ENCODE data around the gene ASIC1. TPM values are rescaled to one million over a fixed set of nuclear protein-coding genes. Genes with fewer than 3 reads are reported as not detected.

ASIC1 gene
- total and polyA plus RNA-seq, 2 of the 13 experiments (the other 11 are each of a cell fraction or from before 2014, with no cell fraction given), result 0.44 to 1.5 TPM

DNA sequence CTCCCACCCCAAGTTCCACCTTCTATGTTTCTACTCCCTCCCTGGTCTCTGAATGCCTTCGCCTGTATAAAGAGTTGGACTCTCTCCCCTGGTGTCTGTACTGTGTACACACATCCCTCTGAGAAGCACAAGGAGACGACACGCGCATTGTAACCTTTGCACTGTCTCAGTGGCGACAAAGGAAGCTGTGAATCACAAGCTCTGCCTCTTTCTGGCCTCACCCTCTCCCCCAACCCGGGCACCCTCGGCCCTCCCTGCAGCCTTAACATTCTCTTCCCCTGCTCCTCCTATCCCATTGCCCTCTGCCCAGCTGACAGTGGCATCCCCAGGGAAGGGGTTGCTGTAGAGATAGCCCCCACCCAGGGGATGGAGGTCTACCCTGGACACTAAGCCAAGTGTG lies 25.2 kb downstream of the ASIC1 start (continued):
- TF ChIP-seq, protein P1, sequence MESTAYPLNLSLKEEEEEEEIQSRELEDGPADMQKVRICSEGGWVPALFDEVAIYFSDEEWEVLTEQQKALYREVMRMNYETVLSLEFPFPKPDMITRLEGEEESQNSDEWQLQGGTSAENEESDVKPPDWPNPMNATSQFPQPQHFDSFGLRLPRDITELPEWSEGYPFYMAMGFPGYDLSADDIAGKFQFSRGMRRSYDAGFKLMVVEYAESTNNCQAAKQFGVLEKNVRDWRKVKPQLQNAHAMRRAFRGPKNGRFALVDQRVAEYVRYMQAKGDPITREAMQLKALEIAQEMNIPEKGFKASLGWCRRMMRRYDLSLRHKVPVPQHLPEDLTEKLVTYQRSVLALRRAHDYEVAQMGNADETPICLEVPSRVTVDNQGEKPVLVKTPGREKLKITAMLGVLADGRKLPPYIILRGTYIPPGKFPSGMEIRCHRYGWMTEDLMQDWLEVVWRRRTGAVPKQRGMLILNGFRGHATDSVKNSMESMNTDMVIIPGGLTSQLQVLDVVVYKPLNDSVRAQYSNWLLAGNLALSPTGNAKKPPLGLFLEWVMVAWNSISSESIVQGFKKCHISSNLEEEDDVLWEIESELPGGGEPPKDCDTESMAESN (CRISPR knock-in tag; conservative IDR thresholded peaks at IDR 0.05), result 0 out of 2 replicates have a peak, but pooled peaks have one; percentile 40
- no peak for TF ChIP-seq EZH2 (conservative IDR thresholded peaks at IDR 0.05; ENCODE audit: low read depth, low read length)
- TF ChIP-seq AGO1 (IDR thresholded peaks at IDR 0.05; ENCODE audit: low read depth, low read length, poor library complexity, severe bottlenecking), result no peak
- no peak for TF ChIP-seq ZNF724P (CRISPR knock-in tag; IDR thresholded peaks at IDR 0.05; ENCODE audit: borderline replicate concordance)
- no peak for TF ChIP-seq GZF1 (CRISPR knock-in tag; IDR thresholded peaks at IDR 0.05)
- TF ChIP-seq RAD21 (CRISPR knock-in tag; IDR thresholded peaks at IDR 0.05), result no peak
- no peak for TF ChIP-seq RELA (CRISPR knock-in tag; IDR thresholded peaks at IDR 0.05)
- TF ChIP-seq TARDBP (CRISPR knock-in tag; IDR thresholded peaks at IDR 0.05), result peak; percentile 35; the same call in 1 of the 2 replicates
- TF ChIP-seq, protein P2, sequence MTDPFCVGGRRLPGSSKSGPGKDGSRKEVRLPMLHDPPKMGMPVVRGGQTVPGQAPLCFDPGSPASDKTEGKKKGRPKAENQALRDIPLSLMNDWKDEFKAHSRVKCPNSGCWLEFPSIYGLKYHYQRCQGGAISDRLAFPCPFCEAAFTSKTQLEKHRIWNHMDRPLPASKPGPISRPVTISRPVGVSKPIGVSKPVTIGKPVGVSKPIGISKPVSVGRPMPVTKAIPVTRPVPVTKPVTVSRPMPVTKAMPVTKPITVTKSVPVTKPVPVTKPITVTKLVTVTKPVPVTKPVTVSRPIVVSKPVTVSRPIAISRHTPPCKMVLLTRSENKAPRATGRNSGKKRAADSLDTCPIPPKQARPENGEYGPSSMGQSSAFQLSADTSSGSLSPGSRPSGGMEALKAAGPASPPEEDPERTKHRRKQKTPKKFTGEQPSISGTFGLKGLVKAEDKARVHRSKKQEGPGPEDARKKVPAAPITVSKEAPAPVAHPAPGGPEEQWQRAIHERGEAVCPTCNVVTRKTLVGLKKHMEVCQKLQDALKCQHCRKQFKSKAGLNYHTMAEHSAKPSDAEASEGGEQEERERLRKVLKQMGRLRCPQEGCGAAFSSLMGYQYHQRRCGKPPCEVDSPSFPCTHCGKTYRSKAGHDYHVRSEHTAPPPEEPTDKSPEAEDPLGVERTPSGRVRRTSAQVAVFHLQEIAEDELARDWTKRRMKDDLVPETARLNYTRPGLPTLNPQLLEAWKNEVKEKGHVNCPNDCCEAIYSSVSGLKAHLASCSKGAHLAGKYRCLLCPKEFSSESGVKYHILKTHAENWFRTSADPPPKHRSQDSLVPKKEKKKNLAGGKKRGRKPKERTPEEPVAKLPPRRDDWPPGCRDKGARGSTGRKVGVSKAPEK (CRISPR knock-in tag; IDR thresholded peaks at IDR 0.05; ENCODE audit: borderline replicate concordance), result no peak
- no peak for TF ChIP-seq SMC3 (IDR thresholded peaks at IDR 0.05; ENCODE audit: low read length)
- TF ChIP-seq SP140L (CRISPR knock-in tag; IDR thresholded peaks at IDR 0.05; ENCODE audit: borderline replicate concordance), result no peak
- no peak for TF ChIP-seq KLF11 (CRISPR knock-in tag; IDR thresholded peaks at IDR 0.05)
- no peak for TF ChIP-seq TAF1 (CRISPR knock-in tag; IDR thresholded peaks at IDR 0.05)
- peak; percentile 28; the same call in 1 of the 2 replicates for TF ChIP-seq RXRA (CRISPR knock-in tag; IDR thresholded peaks at IDR 0.05)
- TF ChIP-seq RORA (CRISPR knock-in tag; IDR thresholded peaks at IDR 0.05), result no peak
- no peak for TF ChIP-seq ATRX (CRISPR knock-in tag; IDR thresholded peaks at IDR 0.05; ENCODE audit: borderline replicate concordance)
- TF ChIP-seq EED (CRISPR knock-in tag; IDR thresholded peaks at IDR 0.05), result no peak
- TF ChIP-seq ZSCAN31 (CRISPR knock-in tag; IDR thresholded peaks at IDR 0.05; ENCODE audit: low read depth), result 0 out of 2 replicates have a peak, but pooled peaks have one; percentile 57
- TF ChIP-seq MBNL3 (CRISPR knock-in tag; conservative IDR thresholded peaks at IDR 0.05), result no peak
- 0 out of 2 replicates have a peak, but pooled peaks have one; percentile 28 for TF ChIP-seq ZNF225 (CRISPR knock-in tag; IDR thresholded peaks at IDR 0.05)
- TF ChIP-seq, protein P3, sequence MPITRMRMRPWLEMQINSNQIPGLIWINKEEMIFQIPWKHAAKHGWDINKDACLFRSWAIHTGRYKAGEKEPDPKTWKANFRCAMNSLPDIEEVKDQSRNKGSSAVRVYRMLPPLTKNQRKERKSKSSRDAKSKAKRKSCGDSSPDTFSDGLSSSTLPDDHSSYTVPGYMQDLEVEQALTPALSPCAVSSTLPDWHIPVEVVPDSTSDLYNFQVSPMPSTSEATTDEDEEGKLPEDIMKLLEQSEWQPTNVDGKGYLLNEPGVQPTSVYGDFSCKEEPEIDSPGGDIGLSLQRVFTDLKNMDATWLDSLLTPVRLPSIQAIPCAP (CRISPR knock-in tag; IDR thresholded peaks at IDR 0.05; ENCODE audit: low read depth), result no peak
- no peak for TF ChIP-seq DR1 (CRISPR knock-in tag; IDR thresholded peaks at IDR 0.05)
- TF ChIP-seq ERF (CRISPR knock-in tag; IDR thresholded peaks at IDR 0.05), result peak; percentile 73
- no peak for TF ChIP-seq NCOA5 (CRISPR knock-in tag; IDR thresholded peaks at IDR 0.05)
- TF ChIP-seq PHF8 (CRISPR knock-in tag; IDR thresholded peaks at IDR 0.05), result no peak
- TF ChIP-seq NR2F2 (IDR thresholded peaks at IDR 0.05; ENCODE audit: borderline replicate concordance, low read depth), result no peak
- TF ChIP-seq, protein P4, sequence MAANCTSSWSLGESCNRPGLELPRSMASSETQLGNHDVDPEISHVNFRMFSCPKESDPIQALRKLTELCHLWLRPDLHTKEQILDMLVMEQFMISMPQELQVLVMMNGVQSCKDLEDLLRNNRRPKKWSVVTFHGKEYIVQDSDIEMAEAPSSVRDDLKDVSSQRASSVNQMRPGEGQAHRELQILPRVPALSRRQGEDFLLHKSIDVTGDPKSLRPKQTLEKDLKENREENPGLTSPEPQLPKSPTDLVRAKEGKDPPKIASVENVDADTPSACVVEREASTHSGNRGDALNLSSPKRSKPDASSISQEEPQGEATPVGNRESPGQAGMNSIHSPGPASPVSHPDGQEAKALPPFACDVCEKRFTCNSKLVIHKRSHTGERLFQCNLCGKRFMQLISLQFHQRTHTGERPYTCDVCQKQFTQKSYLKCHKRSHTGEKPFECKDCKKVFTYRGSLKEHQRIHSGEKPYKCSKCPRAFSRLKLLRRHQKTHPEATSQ (CRISPR knock-in tag; IDR thresholded peaks at IDR 0.05; ENCODE audit: borderline replicate concordance), result no peak

Data from HepG2 (cell line).